Chondrocyte (in vitro differentiated cells): ENCODE measurements around the gene GRHL3. TPM values are rescaled to one million over a fixed set of nuclear protein-coding genes. Genes with fewer than 3 reads are reported as not detected.

Source experiments
- DNase-seq: peaks from one replicate; pipeline ENCODE4 v3.0.0; 2021; ENCODE audit warnings: mixed read lengths, low spot score
- H3K27ac Mint-ChIP-seq: one replicate; pipeline ENCODE4 v1.8.0; 2021; ENCODE audit warnings: mild to moderate bottlenecking, moderate library complexity, mixed read lengths; ENCODE audit not compliant: unreplicated experiment
- H3K27me3 Mint-ChIP-seq: 2 replicates; pipeline ENCODE4 v1.8.0; 2021; ENCODE audit warnings: low read depth, mixed read lengths
- H3K36me3 Mint-ChIP-seq: 2 replicates; pipeline ENCODE4 v1.8.0; 2021; ENCODE audit warnings: low read depth, mixed read lengths
- H3K4me1 Mint-ChIP-seq: 2 replicates; pipeline ENCODE4 v1.8.0; 2021; ENCODE audit warnings: low read depth, mild to moderate bottlenecking, mixed read lengths
- H3K4me3 Mint-ChIP-seq: one replicate; pipeline ENCODE4 v1.8.0; 2021; ENCODE audit warnings: mild to moderate bottlenecking, moderate library complexity, mixed read lengths; ENCODE audit not compliant: unreplicated experiment
- H3K9me3 Mint-ChIP-seq: 2 replicates; pipeline ENCODE4 v1.8.0; 2021; ENCODE audit warnings: low read depth, mixed read lengths
- CTCF ChIP-seq: fragments of 200-600 bp; sonication (generic); IDR thresholded peaks from 2 replicates; pipeline ENCODE4 v1.5.0; 2021; ENCODE audit warnings: antibody characterized with exemption, mild to moderate bottlenecking, moderate library complexity
- total RNA-seq: library from RNA; stranded (reverse); gene quantifications from 3 replicates; pipeline ENCODE4 v1.2.1, GENCODE V29; 2021

GRHL3 gene
- total RNA-seq, 1 donor from 2014 or later: 0.07 TPM

- H3K36me3 Mint-ChIP-seq: no peaks in the 10 kb centered on the region
- peaks cover 23% of the 10 kb centered on the region for H3K27me3 Mint-ChIP-seq
- H3K4me1 Mint-ChIP-seq: peaks cover 37% of the 10 kb centered on the region
- H3K27ac Mint-ChIP-seq: peak overlapping the region; percentile 89
- H3K9me3 Mint-ChIP-seq: no peaks in the 10 kb centered on the region
- TF ChIP-seq CTCF: no peak
- H3K4me3 Mint-ChIP-seq: peak overlapping the region; percentile 79
- no peak for DNase-seq
Observed at GRCh38 chr1:24322470-24323177, 3.5 kb downstream of the GRHL3 start.

- DNase-seq: no peak
- Mint-ChIP-seq H3K36me3 (no peaks in the 10 kb centered on the region), H3K27ac (no peak overlapping the region), H3K9me3 (no peaks in the 10 kb centered on the region), H3K27me3 (peaks cover 21% of the 10 kb centered on the region), H3K4me3 (no peak overlapping the region), H3K4me1 (peaks cover 39% of the 10 kb centered on the region)
- no peak for TF ChIP-seq CTCF
Observed at GRCh38 chr1:24323281-24323680, 4.1 kb downstream of the GRHL3 start.

DNA sequence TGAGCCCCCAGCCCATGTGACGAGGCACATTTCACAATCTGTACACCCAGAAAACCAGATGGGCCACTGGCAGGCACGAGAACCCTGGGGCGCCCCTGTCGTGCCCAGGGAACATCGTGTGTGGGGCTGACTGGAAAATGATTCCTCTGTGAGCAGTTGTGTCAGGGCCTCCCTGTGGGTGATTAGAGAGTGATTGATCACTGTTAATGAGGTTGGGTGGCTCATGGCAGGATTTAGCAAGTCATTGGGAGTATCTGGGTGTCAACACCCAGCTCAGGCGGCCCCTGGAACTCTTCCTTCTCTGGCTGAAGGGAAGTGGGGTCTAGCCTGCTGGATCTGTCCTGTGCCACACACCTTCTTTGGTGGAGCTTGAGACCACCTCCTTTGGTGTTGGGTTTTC is 5.7 kb downstream of the GRHL3 start:
- no peak for TF ChIP-seq CTCF
- Mint-ChIP-seq H3K4me3 (no peak overlapping the region), H3K4me1 (peaks cover 36% of the 10 kb centered on the region), H3K36me3 (no peaks in the 10 kb centered on the region), H3K27ac (no peak overlapping the region), H3K9me3 (no peaks in the 10 kb centered on the region), H3K27me3 (peaks cover 10% of the 10 kb centered on the region)
- DNase-seq: no peak

- DNase-seq: no peak
- peaks cover 44% of the 10 kb centered on the region for H3K4me1 Mint-ChIP-seq
- no peaks in the 10 kb centered on the region for H3K9me3 Mint-ChIP-seq
- H3K27me3 Mint-ChIP-seq: peaks cover 5% of the 10 kb centered on the region
- H3K36me3 Mint-ChIP-seq: no peaks in the 10 kb centered on the region
- no peak for TF ChIP-seq CTCF
- H3K4me3 Mint-ChIP-seq: no peak overlapping the region
- H3K27ac Mint-ChIP-seq: no peak overlapping the region
Observed at GRCh38 chr1:24325587-24326449, 6.7 kb downstream of the GRHL3 start.

DNA sequence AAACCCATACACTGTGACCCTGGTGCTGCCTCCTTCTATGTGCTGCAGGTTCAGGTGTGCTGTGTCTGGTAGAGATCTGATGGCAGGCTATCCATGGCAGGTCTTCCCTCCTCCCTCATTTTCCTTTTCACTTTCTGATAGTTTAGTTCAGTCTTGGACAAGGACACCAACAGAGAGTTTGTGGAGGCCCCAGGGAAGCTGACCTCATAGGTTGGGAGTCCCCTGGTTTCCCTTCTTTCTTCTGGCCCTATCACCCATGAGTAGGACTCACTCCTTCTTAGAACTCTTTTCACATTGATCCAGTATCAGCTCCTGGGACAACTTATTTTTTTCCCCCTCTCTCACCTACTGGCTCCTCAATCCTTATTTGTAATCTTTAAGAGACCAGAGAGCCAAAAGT is 8.3 kb downstream of the GRHL3 start:
- peaks cover 5% of the 10 kb centered on the region for H3K27me3 Mint-ChIP-seq

More for the DNA sequence above, 8.3 kb downstream of the GRHL3 start:
- no peaks in the 10 kb centered on the region for H3K9me3 Mint-ChIP-seq
- no peak overlapping the region for H3K4me3 Mint-ChIP-seq
- no peak for TF ChIP-seq CTCF
- peaks cover 37% of the 10 kb centered on the region for H3K4me1 Mint-ChIP-seq
- H3K36me3 Mint-ChIP-seq: no peaks in the 10 kb centered on the region
- DNase-seq: no peak
- no peak overlapping the region for H3K27ac Mint-ChIP-seq
